Skeletal muscle satellite cell (primary cell): ENCODE results near the gene ZNF576.
"Not testable (repeated sequence)": the region's sequence is repeated elsewhere in the genome, so short reads cannot be mapped to it uniquely, and the experiment has no call there.

Experiments used
- H3K27me3 ChIP-seq: 2 replicates; pipeline ENCODE4 v1.7.0; 2013; ENCODE audit warnings: low read length; ENCODE audit not compliant: control insufficient read depth, insufficient read depth
- H3K36me3 ChIP-seq: 2 replicates; pipeline ENCODE4 v1.7.0; 2013; ENCODE audit warnings: mild to moderate bottlenecking, control low read depth, low read length; ENCODE audit not compliant: insufficient read depth
- H3K4me1 ChIP-seq: 2 replicates; pipeline ENCODE4 v1.7.0; 2013; ENCODE audit warnings: low read length; ENCODE audit not compliant: control insufficient read depth, insufficient read depth
- H3K4me2 ChIP-seq: 2 replicates; pipeline ENCODE4 v1.7.0; 2013; ENCODE audit warnings: mild to moderate bottlenecking, low read length
- H3K4me3 ChIP-seq: 2 replicates; pipeline ENCODE4 v1.7.0; 2013; ENCODE audit warnings: low read length
- H3K9ac ChIP-seq: 2 replicates; pipeline ENCODE4 v1.7.0; 2013; ENCODE audit warnings: mild to moderate bottlenecking, low read depth, low read length, moderate library complexity
- H3K9me3 ChIP-seq: replicated peaks from 2 replicates; pipeline ENCODE4 v1.7.0; 2013; ENCODE audit warnings: mild to moderate bottlenecking, control low read depth, low read length

Gene ZNF576

GRCh38 chr19:43575955-43576878 is 20.2 kb upstream of the ZNF576 start:
- Histone ChIP-seq H3K9me3 (no peaks in the 10 kb centered on the region), H3K36me3 (peaks cover 5% of the 10 kb centered on the region), H3K4me2 (peak overlapping the region; percentile 81), H3K4me1 (peaks cover 5% of the 10 kb centered on the region), H3K4me3 (peak overlapping the region; percentile 64), H3K9ac (peak overlapping the region; percentile 58), H3K27me3 (peaks cover 7% of the 10 kb centered on the region)

GRCh38 chr19:43578787-43579186 is 17.6 kb upstream of the ZNF576 start:
- Histone ChIP-seq H3K27me3 (peaks cover 7% of the 10 kb centered on the region), H3K9me3 (no peaks in the 10 kb centered on the region), H3K9ac (no peak overlapping the region), H3K36me3 (no peaks in the 10 kb centered on the region), H3K4me1 (peaks cover 5% of the 10 kb centered on the region), H3K4me3 (no peak overlapping the region), H3K4me2 (no peak overlapping the region)

- no peak overlapping the region for H3K4me2 ChIP-seq
- peaks cover 7% of the 10 kb centered on the region for H3K27me3 ChIP-seq
- no peak overlapping the region for H3K9ac ChIP-seq
- peaks cover 7% of the 10 kb centered on the region for H3K36me3 ChIP-seq
- H3K9me3 ChIP-seq = no peaks in the 10 kb centered on the region
- H3K4me1 ChIP-seq = no peaks in the 10 kb centered on the region
- H3K4me3 ChIP-seq = no peak overlapping the region
Measured at GRCh38 chr19:43581467-43581866, 14.9 kb upstream of the ZNF576 start.

- Histone ChIP-seq H3K36me3 (peaks cover 8% of the 10 kb centered on the region), H3K27me3 (peaks cover 7% of the 10 kb centered on the region), H3K4me3 (no peak overlapping the region), H3K9ac (no peak overlapping the region), H3K9me3 (no peaks in the 10 kb centered on the region), H3K4me2 (no peak overlapping the region), H3K4me1 (no peaks in the 10 kb centered on the region)
Measured at GRCh38 chr19:43582495-43582894, 13.9 kb upstream of the ZNF576 start.

- no peak overlapping the region for H3K4me3 ChIP-seq
- H3K9ac ChIP-seq = no peak overlapping the region
- no peak overlapping the region for H3K4me2 ChIP-seq
- H3K4me1 ChIP-seq = no peaks in the 10 kb centered on the region
- H3K27me3 ChIP-seq = no peaks in the 10 kb centered on the region
- peaks cover 14% of the 10 kb centered on the region for H3K36me3 ChIP-seq
- H3K9me3 ChIP-seq = no peaks in the 10 kb centered on the region
Measured at GRCh38 chr19:43584484-43584883, 11.9 kb upstream of the ZNF576 start.

GRCh38 chr19:43586346-43586745 is 10.0 kb upstream of the ZNF576 start:
- Histone ChIP-seq H3K4me3 (no peak overlapping the region), H3K4me2 (no peak overlapping the region), H3K27me3 (no peaks in the 10 kb centered on the region), H3K36me3 (peaks cover 26% of the 10 kb centered on the region), H3K4me1 (no peaks in the 10 kb centered on the region), H3K9ac (no peak overlapping the region), H3K9me3 (no peaks in the 10 kb centered on the region)

- not testable (repeated sequence) for H3K27me3 ChIP-seq, H3K4me1 ChIP-seq, H3K4me2 ChIP-seq, H3K4me3 ChIP-seq, H3K9ac ChIP-seq, H3K9me3 ChIP-seq
- H3K36me3 ChIP-seq = peaks cover 28% of the 10 kb centered on the region
Measured at GRCh38 chr19:43587029-43587428, 9.4 kb upstream of the ZNF576 start.

GRCh38 chr19:43589277-43589676 is 7.1 kb upstream of the ZNF576 start:
- Histone ChIP-seq H3K9me3 (no peaks in the 10 kb centered on the region), H3K36me3 (peaks cover 50% of the 10 kb centered on the region), H3K4me3 (no peak overlapping the region), H3K4me2 (no peak overlapping the region), H3K27me3 (no peaks in the 10 kb centered on the region), H3K9ac (no peak overlapping the region), H3K4me1 (peaks cover 6% of the 10 kb centered on the region)

GRCh38 chr19:43589678-43590077 is 6.7 kb upstream of the ZNF576 start:
- Histone ChIP-seq H3K36me3 (peaks cover 53% of the 10 kb centered on the region), H3K4me2 (no peak overlapping the region), H3K4me1 (peaks cover 10% of the 10 kb centered on the region), H3K27me3 (no peaks in the 10 kb centered on the region), H3K4me3 (no peak overlapping the region), H3K9me3 (no peaks in the 10 kb centered on the region), H3K9ac (no peak overlapping the region)

GRCh38 chr19:43591904-43592772 is 4.3 kb upstream of the ZNF576 start:
- Histone ChIP-seq H3K27me3 (no peaks in the 10 kb centered on the region), H3K4me1 (peaks cover 13% of the 10 kb centered on the region), H3K4me3 (no peak overlapping the region), H3K9me3 (no peaks in the 10 kb centered on the region), H3K4me2 (no peak overlapping the region), H3K36me3 (peaks cover 45% of the 10 kb centered on the region), H3K9ac (no peak overlapping the region)

- H3K27me3 ChIP-seq = no peaks in the 10 kb centered on the region
- peaks cover 20% of the 10 kb centered on the region for H3K4me1 ChIP-seq
- H3K36me3 ChIP-seq = peaks cover 45% of the 10 kb centered on the region
- no peak overlapping the region for H3K4me3 ChIP-seq
- no peaks in the 10 kb centered on the region for H3K9me3 ChIP-seq
- H3K9ac ChIP-seq = peak overlapping the region; percentile 13
- no peak overlapping the region for H3K4me2 ChIP-seq
Measured at GRCh38 chr19:43592800-43593350, 3.5 kb upstream of the ZNF576 start.
